ACC112 (cell line): ENCODE data around the gene EFCAB6.

Source experiments
- H2AFZ ChIP-seq: fragments of 200-600 bp; sonication (generic); one replicate; pipeline ENCODE4 v1.6.0; 2017; ENCODE audit warnings: antibody characterized with exemption, low read length; ENCODE audit not compliant: unreplicated experiment
- H3K27ac ChIP-seq: fragments of 200-600 bp; sonication (generic); 2 replicates; pipeline ENCODE4 v1.5.1; 2014; ENCODE audit warnings: low read depth, mild to moderate bottlenecking, antibody characterized with exemption, low read length, moderate library complexity
- H3K27me3 ChIP-seq: fragments of 200-600 bp; sonication (generic); 2 replicates; pipeline ENCODE4 v1.6.1; 2014; ENCODE audit warnings: mild to moderate bottlenecking, antibody characterized with exemption, low read length, moderate library complexity, mixed read lengths; ENCODE audit not compliant: insufficient read depth
- H3K36me3 ChIP-seq: fragments of 200-600 bp; sonication (generic); 2 replicates; pipeline ENCODE4 v1.6.1; 2016; ENCODE audit warnings: mild to moderate bottlenecking, antibody characterized with exemption, low read length, moderate library complexity, mixed read lengths; ENCODE audit not compliant: insufficient read depth
- H3K4me1 ChIP-seq: fragments of 200-600 bp; sonication (generic); one replicate; pipeline ENCODE4 v1.6.1; 2016; ENCODE audit warnings: low read length, mixed read lengths; ENCODE audit not compliant: insufficient read depth, unreplicated experiment, control insufficient read depth
- H3K4me3 ChIP-seq: fragments of 200-600 bp; sonication (generic); 2 replicates; pipeline ENCODE4 v1.5.1; 2014; ENCODE audit warnings: mild to moderate bottlenecking, low read depth, low read length
- H3K79me2 ChIP-seq: fragments of 200-600 bp; sonication (generic); one replicate; pipeline ENCODE4 v1.6.0; 2016; ENCODE audit warnings: low read length; ENCODE audit not compliant: control insufficient read depth, unreplicated experiment, insufficient read depth

EFCAB6 gene

GRCh38 chr22:43546186-43546585, 265.9 kb downstream of the EFCAB6 start:
- Histone ChIP-seq H3K27me3 (no peaks in the 10 kb centered on the region), H3K4me3 (no peak overlapping the region), H3K36me3 (no peaks in the 10 kb centered on the region)

GRCh38 chr22:43544289-43544673, 267.8 kb downstream of the EFCAB6 start:
- H2AFZ ChIP-seq = no peak overlapping the region
- H3K36me3 ChIP-seq = no peaks in the 10 kb centered on the region
- no peak overlapping the region for H3K27ac ChIP-seq
- no peaks in the 10 kb centered on the region for H3K27me3 ChIP-seq
- no peaks in the 10 kb centered on the region for H3K79me2 ChIP-seq
- no peaks in the 10 kb centered on the region for H3K4me1 ChIP-seq
- H3K4me3 ChIP-seq = no peak overlapping the region

More at GRCh38 chr22:43546186-43546585, 265.9 kb downstream of the EFCAB6 start:
- H3K4me1 ChIP-seq = no peaks in the 10 kb centered on the region
- no peak overlapping the region for H3K27ac ChIP-seq
- no peak overlapping the region for H2AFZ ChIP-seq
- H3K79me2 ChIP-seq = no peaks in the 10 kb centered on the region

- Histone ChIP-seq H2AFZ (no peak overlapping the region), H3K36me3 (no peaks in the 10 kb centered on the region), H3K27me3 (no peaks in the 10 kb centered on the region), H3K79me2 (no peaks in the 10 kb centered on the region), H3K4me3 (no peak overlapping the region), H3K4me1 (no peaks in the 10 kb centered on the region), H3K27ac (no peak overlapping the region)
Observed at GRCh38 chr22:43543522-43544288, 268.4 kb downstream of the EFCAB6 start.

GRCh38 chr22:43542681-43543521, 269.2 kb downstream of the EFCAB6 start:
- Histone ChIP-seq H2AFZ (no peak overlapping the region), H3K36me3 (no peaks in the 10 kb centered on the region), H3K79me2 (no peaks in the 10 kb centered on the region), H3K4me3 (no peak overlapping the region), H3K27me3 (no peaks in the 10 kb centered on the region), H3K27ac (no peak overlapping the region), H3K4me1 (no peaks in the 10 kb centered on the region)

GRCh38 chr22:43541462-43542407, 270.4 kb downstream of the EFCAB6 start:
- Histone ChIP-seq H2AFZ (no peak overlapping the region), H3K4me1 (no peaks in the 10 kb centered on the region), H3K27me3 (no peaks in the 10 kb centered on the region), H3K4me3 (no peak overlapping the region), H3K79me2 (no peaks in the 10 kb centered on the region), H3K36me3 (no peaks in the 10 kb centered on the region), H3K27ac (no peak overlapping the region)

- Histone ChIP-seq H3K36me3 (no peaks in the 10 kb centered on the region), H3K4me3 (no peak overlapping the region), H2AFZ (no peak overlapping the region), H3K79me2 (no peaks in the 10 kb centered on the region), H3K4me1 (no peaks in the 10 kb centered on the region), H3K27me3 (no peaks in the 10 kb centered on the region), H3K27ac (no peak overlapping the region)
Observed at GRCh38 chr22:43541022-43541421, 271.1 kb downstream of the EFCAB6 start.

- H2AFZ ChIP-seq = no peak overlapping the region
- no peaks in the 10 kb centered on the region for H3K4me1 ChIP-seq
- H3K27ac ChIP-seq = no peak overlapping the region
- H3K27me3 ChIP-seq = no peaks in the 10 kb centered on the region
- H3K79me2 ChIP-seq = no peaks in the 10 kb centered on the region
- no peaks in the 10 kb centered on the region for H3K36me3 ChIP-seq
- no peak overlapping the region for H3K4me3 ChIP-seq
Observed at GRCh38 chr22:43540529-43540923, 271.6 kb downstream of the EFCAB6 start.

- Histone ChIP-seq H3K36me3 (no peaks in the 10 kb centered on the region), H2AFZ (no peak overlapping the region), H3K27me3 (no peaks in the 10 kb centered on the region), H3K4me1 (no peaks in the 10 kb centered on the region), H3K79me2 (no peaks in the 10 kb centered on the region), H3K4me3 (no peak overlapping the region), H3K27ac (no peak overlapping the region)
Observed at GRCh38 chr22:43539572-43540528, 272.3 kb downstream of the EFCAB6 start.

- no peaks in the 10 kb centered on the region for H3K4me1 ChIP-seq
- H3K79me2 ChIP-seq = no peaks in the 10 kb centered on the region
- no peak overlapping the region for H2AFZ ChIP-seq
- H3K36me3 ChIP-seq = no peaks in the 10 kb centered on the region
- H3K4me3 ChIP-seq = no peak overlapping the region
- no peak overlapping the region for H3K27ac ChIP-seq
- H3K27me3 ChIP-seq = no peaks in the 10 kb centered on the region
Observed at GRCh38 chr22:43537019-43537585, 275.0 kb downstream of the EFCAB6 start.
